Activated naive CD8-positive, alpha-beta T cell treated with anti-CD3 and anti-CD28 coated beads, Interleukin-2, amount 50 U/mL, for 24 hours (primary cell): ENCODE data around the gene MFSD11.
"Not testable (repeated sequence)": the region's sequence is repeated elsewhere in the genome, so short reads cannot be mapped to it uniquely, and the experiment has no call there.

Experiments used
- ATAC-seq: fragments of 150-1000 bp; cut with Tn5 transposase; one replicate; pipeline ENCODE4 v1.10.0; 2021
- DNase-seq: peaks from one replicate; pipeline ENCODE4 v3.0.0; 2021
- H3K27ac Mint-ChIP-seq: one replicate; pipeline ENCODE4 v1.8.0; 2021; ENCODE audit warnings: mild to moderate bottlenecking, mixed read lengths
- H3K27me3 Mint-ChIP-seq: one replicate; pipeline ENCODE4 v1.8.0; 2021; ENCODE audit warnings: mixed read lengths
- H3K36me3 Mint-ChIP-seq: one replicate; pipeline ENCODE4 v1.8.0; 2021; ENCODE audit warnings: low read depth, mixed read lengths
- H3K4me1 Mint-ChIP-seq: one replicate; pipeline ENCODE4 v1.8.0; 2021; ENCODE audit warnings: mixed read lengths
- H3K4me3 Mint-ChIP-seq: one replicate; pipeline ENCODE4 v1.8.0; 2021; ENCODE audit warnings: mild to moderate bottlenecking, moderate library complexity, mixed read lengths
- H3K9me3 Mint-ChIP-seq: one replicate; pipeline ENCODE4 v1.8.0; 2021; ENCODE audit warnings: mixed read lengths

The MFSD11 gene

GRCh38 chr17:76702076-76702475 lies 35.8 kb upstream of the MFSD11 start:
- Mint-ChIP-seq H3K4me1 (peaks cover 3% of the 10 kb centered on the region), H3K9me3 (no peaks in the 10 kb centered on the region), H3K27me3 (no peaks in the 10 kb centered on the region), H3K36me3 (no peaks in the 10 kb centered on the region), H3K27ac (no peak overlapping the region), H3K4me3 (no peak overlapping the region)
- ATAC-seq (no peak), DNase-seq (no peak)

GRCh38 chr17:76702941-76703637 lies 34.8 kb upstream of the MFSD11 start:
- Mint-ChIP-seq H3K36me3 (no peaks in the 10 kb centered on the region), H3K4me3 (no peak overlapping the region), H3K9me3 (no peaks in the 10 kb centered on the region), H3K27ac (no peak overlapping the region), H3K27me3 (no peaks in the 10 kb centered on the region), H3K4me1 (peaks cover 3% of the 10 kb centered on the region)
- DNase-seq = no peak
- no peak for ATAC-seq

- H3K27ac Mint-ChIP-seq = no peak overlapping the region
- ATAC-seq = no peak
- no peaks in the 10 kb centered on the region for H3K36me3 Mint-ChIP-seq
- no peak overlapping the region for H3K4me3 Mint-ChIP-seq
- H3K27me3 Mint-ChIP-seq = no peaks in the 10 kb centered on the region
- H3K4me1 Mint-ChIP-seq = peaks cover 15% of the 10 kb centered on the region
- H3K9me3 Mint-ChIP-seq = no peaks in the 10 kb centered on the region
- DNase-seq = no peak
These were observed 33.1 kb upstream of the MFSD11 start for GRCh38 chr17:76704805-76705204.

GRCh38 chr17:76706817-76707216 lies 31.1 kb upstream of the MFSD11 start:
- H3K27ac Mint-ChIP-seq = no peak overlapping the region
- no peaks in the 10 kb centered on the region for H3K27me3 Mint-ChIP-seq
- no peak overlapping the region for H3K4me3 Mint-ChIP-seq
- H3K9me3 Mint-ChIP-seq = no peaks in the 10 kb centered on the region
- DNase-seq (no peak), ATAC-seq (no peak)
- peaks cover 21% of the 10 kb centered on the region for H3K4me1 Mint-ChIP-seq
- no peaks in the 10 kb centered on the region for H3K36me3 Mint-ChIP-seq

GRCh38 chr17:76707985-76708807 lies 29.7 kb upstream of the MFSD11 start:
- Mint-ChIP-seq H3K36me3 (peaks cover 4% of the 10 kb centered on the region), H3K4me3 (no peak overlapping the region), H3K27me3 (no peaks in the 10 kb centered on the region), H3K9me3 (no peaks in the 10 kb centered on the region), H3K4me1 (peaks cover 23% of the 10 kb centered on the region), H3K27ac (no peak overlapping the region)
- ATAC-seq (no peak), DNase-seq (no peak)

- Mint-ChIP-seq H3K4me3 (peak overlapping the region; percentile 70), H3K9me3 (no peaks in the 10 kb centered on the region), H3K36me3 (peaks cover 12% of the 10 kb centered on the region), H3K4me1 (peaks cover 34% of the 10 kb centered on the region), H3K27me3 (no peaks in the 10 kb centered on the region), H3K27ac (no peak overlapping the region)
- ATAC-seq (no peak), DNase-seq (no peak)
These were observed 28.6 kb upstream of the MFSD11 start for GRCh38 chr17:76709077-76709950.

GRCh38 chr17:76709951-76710862 lies 27.7 kb upstream of the MFSD11 start:
- not testable (repeated sequence) for H3K9me3 Mint-ChIP-seq, DNase-seq, H3K27me3 Mint-ChIP-seq, H3K27ac Mint-ChIP-seq
- peaks cover 14% of the 10 kb centered on the region for H3K36me3 Mint-ChIP-seq
- peak overlapping the region; percentile 70 for H3K4me3 Mint-ChIP-seq
- peaks cover 41% of the 10 kb centered on the region for H3K4me1 Mint-ChIP-seq
- ATAC-seq = peak; percentile 5

GRCh38 chr17:76710863-76711611 lies 26.9 kb upstream of the MFSD11 start, which contains the start of gene MXRA7:
Gene MXRA7 (minus strand): TSS chr17:76710965. CDS start chr17:76710946, 19 bp downstream.
- peaks cover 50% of the 10 kb centered on the region for H3K4me1 Mint-ChIP-seq
- peak within 1 kb of the TSS; percentile 70 for H3K4me3 Mint-ChIP-seq
- peak; percentile 76 for DNase-seq
- H3K36me3 Mint-ChIP-seq = peaks cover 21% of the 10 kb centered on the region
- peak within 1 kb of the TSS; percentile 46 for H3K27ac Mint-ChIP-seq
- peak; percentile 62 for ATAC-seq
- H3K9me3 Mint-ChIP-seq = no peaks in the 10 kb centered on the region
- H3K27me3 Mint-ChIP-seq = no peaks in the 10 kb centered on the region

GRCh38 chr17:76712321-76712720 lies 25.6 kb upstream of the MFSD11 start:
- H3K36me3 Mint-ChIP-seq = peaks cover 29% of the 10 kb centered on the region
- peaks cover 63% of the 10 kb centered on the region for H3K4me1 Mint-ChIP-seq
- not testable (repeated sequence) for H3K9me3 Mint-ChIP-seq, ATAC-seq, DNase-seq, H3K27ac Mint-ChIP-seq, H3K27me3 Mint-ChIP-seq, H3K4me3 Mint-ChIP-seq

- DNase-seq = no peak
- H3K4me3 Mint-ChIP-seq = no peak overlapping the region
- H3K27ac Mint-ChIP-seq = peak overlapping the region; percentile 8
- no peaks in the 10 kb centered on the region for H3K27me3 Mint-ChIP-seq
- no peaks in the 10 kb centered on the region for H3K9me3 Mint-ChIP-seq
- ATAC-seq = no peak
- H3K4me1 Mint-ChIP-seq = peaks cover 67% of the 10 kb centered on the region
- H3K36me3 Mint-ChIP-seq = peaks cover 38% of the 10 kb centered on the region
These were observed 24.2 kb upstream of the MFSD11 start for GRCh38 chr17:76713765-76714164.

GRCh38 chr17:76714336-76714735 lies 23.6 kb upstream of the MFSD11 start:
- Mint-ChIP-seq H3K4me3 (no peak overlapping the region), H3K36me3 (peaks cover 42% of the 10 kb centered on the region), H3K27ac (peak overlapping the region; percentile 8), H3K4me1 (peaks cover 65% of the 10 kb centered on the region), H3K27me3 (no peaks in the 10 kb centered on the region), H3K9me3 (no peaks in the 10 kb centered on the region)
- DNase-seq (no peak), ATAC-seq (no peak)

GRCh38 chr17:76714822-76715495 lies 23.0 kb upstream of the MFSD11 start:
- Mint-ChIP-seq H3K4me1 (peaks cover 60% of the 10 kb centered on the region), H3K4me3 (peak overlapping the region; percentile 35), H3K27me3 (no peaks in the 10 kb centered on the region), H3K27ac (peak overlapping the region; percentile 90), H3K36me3 (peaks cover 47% of the 10 kb centered on the region), H3K9me3 (no peaks in the 10 kb centered on the region)
- peak; percentile 83 for DNase-seq
- no peak for ATAC-seq

GRCh38 chr17:76715496-76715830 lies 22.5 kb upstream of the MFSD11 start:
- Mint-ChIP-seq H3K9me3 (no peaks in the 10 kb centered on the region), H3K27ac (peak overlapping the region; percentile 90), H3K4me3 (peak overlapping the region; percentile 58), H3K4me1 (peaks cover 59% of the 10 kb centered on the region), H3K27me3 (no peaks in the 10 kb centered on the region), H3K36me3 (peaks cover 50% of the 10 kb centered on the region)
- no peak for ATAC-seq
- no peak for DNase-seq
